Adipocyte (in vitro differentiated cells): ENCODE measurements around the gene C6.

Experiments used
- DNase-seq: peaks from one replicate; pipeline ENCODE4 v3.0.0-alpha.2; 2015; ENCODE audit warnings: low read depth
- H3K27me3 ChIP-seq: replicated peaks from 2 replicates; pipeline ENCODE4 v1.7.0; 2013; ENCODE audit warnings: mild to moderate bottlenecking, low read length, moderate library complexity; ENCODE audit not compliant: control insufficient read depth, insufficient read depth
- H3K36me3 ChIP-seq: 2 replicates; pipeline ENCODE4 v1.7.0; 2013; ENCODE audit warnings: low read length, mild to moderate bottlenecking, moderate library complexity; ENCODE audit not compliant: control insufficient read depth, insufficient read depth, severe bottlenecking
- H3K4me1 ChIP-seq: 2 replicates; pipeline ENCODE4 v1.7.0; 2013; ENCODE audit warnings: mild to moderate bottlenecking, low read length, moderate library complexity; ENCODE audit not compliant: control insufficient read depth, insufficient read depth
- H3K4me3 ChIP-seq: 2 replicates; pipeline ENCODE4 v1.7.0; 2013; ENCODE audit warnings: mild to moderate bottlenecking, low read length, moderate library complexity
- H3K9ac ChIP-seq: 2 replicates; pipeline ENCODE4 v1.7.0; 2013; ENCODE audit warnings: mild to moderate bottlenecking, low read length, moderate library complexity
- H3K9me3 ChIP-seq: 2 replicates; pipeline ENCODE4 v1.7.0; 2013; ENCODE audit warnings: mild to moderate bottlenecking, low read length, moderate library complexity; ENCODE audit not compliant: control insufficient read depth

C6 gene

DNA sequence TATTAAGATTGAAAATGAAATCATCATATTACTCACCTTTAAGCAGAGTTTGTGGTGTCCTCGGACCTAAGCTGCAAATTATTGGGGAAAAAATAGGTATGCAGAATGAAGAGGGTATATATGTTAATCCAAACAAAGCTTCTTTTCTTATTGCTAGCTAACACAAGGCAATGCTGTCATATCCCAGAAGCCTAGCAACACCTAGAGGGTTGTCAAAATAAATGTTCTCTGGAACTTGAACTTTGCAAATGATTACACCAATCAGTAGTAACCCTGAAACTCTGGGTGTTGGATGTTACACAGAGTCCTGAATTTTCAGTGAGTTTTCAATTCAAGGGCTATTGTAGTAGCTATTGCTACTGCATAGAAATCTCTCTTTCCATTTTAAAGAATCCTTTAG, at the start of gene C6:
C6 (minus strand) TSS at position 193 of the 400 bp plus-strand sequence. CDS start 10,302 bp downstream, outside the sequence.
- Histone ChIP-seq H3K4me1 (peaks cover 6% of the 10 kb centered on the region), H3K36me3 (no peaks in the 10 kb centered on the region), H3K27me3 (no peaks in the 10 kb centered on the region), H3K9ac (peak within 1 kb of the TSS; percentile 28), H3K4me3 (peak within 1 kb of the TSS; percentile 54), H3K9me3 (no peaks in the 10 kb centered on the region)
- DNase-seq = no peak

GRCh38 chr5:41256400-41256799, 43.1 kb upstream of the C6 start:
- Histone ChIP-seq H3K9ac (no peak overlapping the region), H3K4me3 (no peak overlapping the region), H3K9me3 (no peaks in the 10 kb centered on the region), H3K27me3 (no peaks in the 10 kb centered on the region), H3K36me3 (no peaks in the 10 kb centered on the region), H3K4me1 (peaks cover 14% of the 10 kb centered on the region)
- no peak for DNase-seq

- no peak overlapping the region for H3K4me3 ChIP-seq
Observed at GRCh38 chr5:41253109-41253508, 39.8 kb upstream of the C6 start.

GRCh38 chr5:41252036-41252435, 38.7 kb upstream of the C6 start:
- no peaks in the 10 kb centered on the region for H3K27me3 ChIP-seq
- H3K9ac ChIP-seq = no peak overlapping the region
- peak; percentile 39 for DNase-seq
- peaks cover 7% of the 10 kb centered on the region for H3K9me3 ChIP-seq
- no peak overlapping the region for H3K4me3 ChIP-seq
- no peaks in the 10 kb centered on the region for H3K36me3 ChIP-seq
- peaks cover 14% of the 10 kb centered on the region for H3K4me1 ChIP-seq

More at GRCh38 chr5:41253109-41253508, 39.8 kb upstream of the C6 start:
- Histone ChIP-seq H3K9me3 (peaks cover 7% of the 10 kb centered on the region), H3K9ac (no peak overlapping the region), H3K36me3 (no peaks in the 10 kb centered on the region), H3K4me1 (peaks cover 14% of the 10 kb centered on the region), H3K27me3 (no peaks in the 10 kb centered on the region)
- no peak for DNase-seq

GRCh38 chr5:41250351-41250987, 37.1 kb upstream of the C6 start:
- DNase-seq = no peak
- H3K36me3 ChIP-seq = no peaks in the 10 kb centered on the region
- no peak overlapping the region for H3K4me3 ChIP-seq
- peaks cover 7% of the 10 kb centered on the region for H3K9me3 ChIP-seq
- H3K4me1 ChIP-seq = peaks cover 18% of the 10 kb centered on the region
- no peaks in the 10 kb centered on the region for H3K27me3 ChIP-seq
- H3K9ac ChIP-seq = no peak overlapping the region

DNA sequence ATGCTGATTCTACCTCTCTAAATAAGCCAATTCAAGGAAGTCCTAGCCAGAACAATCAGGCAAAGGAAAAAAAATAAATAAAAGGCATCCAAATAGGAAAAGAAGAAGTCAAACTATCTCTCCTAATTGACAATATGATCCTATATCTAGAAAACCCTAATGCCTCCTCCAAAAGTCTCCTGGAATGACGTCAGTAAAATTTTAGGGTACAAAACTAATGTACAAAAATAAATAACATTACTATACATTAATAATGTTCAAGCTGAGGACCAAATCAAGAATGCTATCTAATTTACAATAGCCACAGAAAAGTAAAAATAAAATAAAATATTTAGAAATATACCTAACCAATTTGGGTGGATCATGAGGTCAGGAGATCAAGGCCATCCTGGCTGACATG, 33.8 kb upstream of the C6 start:
- no peak overlapping the region for H3K9ac ChIP-seq
- peaks cover 14% of the 10 kb centered on the region for H3K4me1 ChIP-seq
- H3K36me3 ChIP-seq = no peaks in the 10 kb centered on the region
- no peak for DNase-seq
- H3K9me3 ChIP-seq = peaks cover 7% of the 10 kb centered on the region
- H3K4me3 ChIP-seq = no peak overlapping the region
- H3K27me3 ChIP-seq = no peaks in the 10 kb centered on the region

- H3K9me3 ChIP-seq = peaks cover 7% of the 10 kb centered on the region
- H3K27me3 ChIP-seq = no peaks in the 10 kb centered on the region
- H3K4me1 ChIP-seq = peaks cover 7% of the 10 kb centered on the region
- no peak overlapping the region for H3K4me3 ChIP-seq
- H3K36me3 ChIP-seq = no peaks in the 10 kb centered on the region
- H3K9ac ChIP-seq = no peak overlapping the region
- peak; percentile 55 for DNase-seq
Observed at GRCh38 chr5:41246376-41246775, 33.0 kb upstream of the C6 start.

- peaks cover 12% of the 10 kb centered on the region for H3K9me3 ChIP-seq
- H3K27me3 ChIP-seq = no peaks in the 10 kb centered on the region
- DNase-seq = no peak
Observed at GRCh38 chr5:41243558-41243957, 30.2 kb upstream of the C6 start.

DNA sequence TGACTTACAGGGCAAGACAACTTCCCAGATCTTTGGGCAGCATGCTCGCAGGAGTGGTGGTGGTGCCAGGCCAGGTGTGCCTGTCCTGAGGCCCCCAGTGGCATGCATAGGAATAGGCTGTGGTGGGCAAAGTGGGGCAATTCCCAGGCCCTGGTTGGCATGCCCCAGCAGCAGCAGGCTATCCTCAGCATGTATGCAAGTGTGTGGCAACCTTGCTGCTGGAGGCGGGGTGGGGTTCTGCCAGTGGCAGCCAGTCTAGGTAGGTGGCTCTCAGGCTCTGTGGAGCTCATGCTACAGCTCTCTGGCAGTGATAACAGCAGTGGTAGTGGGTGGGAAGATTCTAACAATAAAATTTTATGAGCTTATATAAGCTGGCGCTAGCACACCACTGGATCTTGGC, 27.7 kb upstream of the C6 start:
- H3K4me1 ChIP-seq = peaks cover under 1% of the 10 kb centered on the region
- no peak overlapping the region for H3K4me3 ChIP-seq
- no peak overlapping the region for H3K9ac ChIP-seq
- H3K9me3 ChIP-seq = peaks cover 12% of the 10 kb centered on the region
- H3K27me3 ChIP-seq = no peaks in the 10 kb centered on the region
- no peak for DNase-seq
- no peaks in the 10 kb centered on the region for H3K36me3 ChIP-seq

More at GRCh38 chr5:41243558-41243957, 30.2 kb upstream of the C6 start:
- Histone ChIP-seq H3K36me3 (no peaks in the 10 kb centered on the region), H3K9ac (no peak overlapping the region), H3K4me1 (peaks cover 7% of the 10 kb centered on the region), H3K4me3 (no peak overlapping the region)

DNA sequence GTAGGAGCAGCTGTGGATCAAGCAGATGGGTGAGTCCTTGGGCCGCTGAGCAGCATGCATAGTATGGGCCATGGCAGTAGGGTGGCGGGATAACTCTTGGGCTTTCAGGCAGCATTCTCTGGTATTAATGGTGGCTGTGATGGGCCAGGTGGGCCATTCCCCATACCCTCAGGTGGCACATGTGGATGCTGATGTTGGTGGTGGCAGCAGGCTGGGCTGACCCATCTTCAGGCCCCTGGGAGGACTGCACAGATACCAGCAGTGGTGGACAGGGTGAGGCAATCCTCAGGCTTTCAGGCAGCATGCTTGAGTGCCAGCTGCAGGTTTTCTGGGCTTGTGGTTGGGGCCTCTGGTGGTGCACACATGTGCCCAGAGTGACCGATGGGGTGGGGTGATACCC, 27.1 kb upstream of the C6 start:
- Histone ChIP-seq H3K4me1 (no peaks in the 10 kb centered on the region), H3K36me3 (no peaks in the 10 kb centered on the region), H3K4me3 (no peak overlapping the region), H3K27me3 (no peaks in the 10 kb centered on the region), H3K9me3 (peaks cover 12% of the 10 kb centered on the region), H3K9ac (no peak overlapping the region)
- no peak for DNase-seq

DNA sequence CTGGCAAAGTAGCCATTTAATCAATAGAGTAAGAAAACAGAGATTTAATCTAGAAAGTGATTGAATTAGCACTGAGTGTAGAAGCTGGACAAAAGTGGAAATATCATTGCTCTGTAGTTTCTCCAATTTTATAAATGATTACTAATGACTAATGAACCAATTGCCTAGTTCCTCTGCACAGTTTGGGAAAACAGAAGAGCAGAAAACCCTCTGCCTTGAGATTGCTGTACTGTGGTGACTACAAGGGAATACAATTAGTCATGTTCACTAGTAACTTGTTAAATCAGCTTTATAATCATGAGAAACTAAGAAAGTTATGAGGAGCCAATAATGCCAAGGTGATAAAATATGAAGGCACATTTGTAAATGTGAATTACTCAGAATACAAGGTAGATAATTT, 21.1 kb upstream of the C6 start:
- Histone ChIP-seq H3K36me3 (no peaks in the 10 kb centered on the region), H3K9me3 (peaks cover 18% of the 10 kb centered on the region), H3K27me3 (no peaks in the 10 kb centered on the region)

GRCh38 chr5:41232797-41233196, 19.5 kb upstream of the C6 start:
- Histone ChIP-seq H3K9ac (no peak overlapping the region), H3K36me3 (no peaks in the 10 kb centered on the region), H3K4me1 (no peaks in the 10 kb centered on the region), H3K9me3 (peaks cover 19% of the 10 kb centered on the region), H3K27me3 (no peaks in the 10 kb centered on the region), H3K4me3 (no peak overlapping the region)
- DNase-seq = no peak

More for the DNA sequence above, 21.1 kb upstream of the C6 start:
- Histone ChIP-seq H3K4me1 (no peaks in the 10 kb centered on the region), H3K4me3 (no peak overlapping the region), H3K9ac (no peak overlapping the region)
- no peak for DNase-seq
